GM23338 (cell line): Measurements from ENCODE around the gene CFAP100. TPM values are rescaled to one million over a fixed set of nuclear protein-coding genes. Genes with fewer than 3 reads are reported as not detected.

Experiments used
- ATAC-seq: fragments of 200-7000 bp; cut with Tn5 transposase; 3 replicates; pipeline ENCODE4 v1.9.1; 2020
- DNase-seq: peaks from one replicate; pipeline ENCODE4 v3.0.0-alpha.2; 2015; ENCODE audit warnings: low spot score
- H2AFZ ChIP-seq: fragments of 200-600 bp; sonication (generic); 2 replicates; pipeline ENCODE4 v1.8.0; 2016; ENCODE audit warnings: antibody characterized with exemption, mild to moderate bottlenecking, moderate library complexity
- H3F3A ChIP-seq: fragments of 200-600 bp; sonication (generic); replicated peaks from 2 replicates; pipeline ENCODE4 v1.8.0; 2017; ENCODE audit warnings: antibody characterized with exemption, mixed run types, low read depth
- H3K27ac ChIP-seq: fragments of 200-600 bp; sonication (generic); 2 replicates; pipeline ENCODE4 v1.6.1; 2016; ENCODE audit warnings: low read depth
- H3K27me3 ChIP-seq: fragments of 200-600 bp; sonication (generic); 2 replicates; pipeline ENCODE4 v1.8.0; 2016; ENCODE audit warnings: mild to moderate bottlenecking, mixed run types, moderate library complexity; ENCODE audit not compliant: insufficient read depth
- H3K36me3 ChIP-seq: fragments of 200-600 bp; sonication (generic); 2 replicates; pipeline ENCODE4 v1.8.0; 2016; ENCODE audit warnings: mild to moderate bottlenecking; ENCODE audit not compliant: insufficient read depth
- H3K4me1 ChIP-seq: fragments of 200-600 bp; sonication (generic); 2 replicates; pipeline ENCODE4 v1.8.0; 2016; ENCODE audit warnings: mild to moderate bottlenecking, moderate library complexity; ENCODE audit not compliant: insufficient read depth
- H3K4me2 ChIP-seq: fragments of 200-600 bp; sonication (generic); 2 replicates; pipeline ENCODE4 v1.7.1; 2017; ENCODE audit warnings: mixed run types
- H3K4me3 ChIP-seq: fragments of 200-600 bp; sonication (generic); 2 replicates; pipeline ENCODE4 v1.6.1; 2016; ENCODE audit warnings: mixed run types
- H3K79me2 ChIP-seq: fragments of 200-600 bp; sonication (generic); replicated peaks from 2 replicates; pipeline ENCODE4 v1.8.0; 2017; ENCODE audit warnings: mild to moderate bottlenecking; ENCODE audit not compliant: insufficient read depth
- H3K9me2 ChIP-seq: fragments of 200-600 bp; sonication (generic); 2 replicates; pipeline ENCODE4 v1.8.0; 2017; ENCODE audit not compliant: insufficient read depth
- H4K20me1 ChIP-seq: fragments of 200-600 bp; sonication (generic); replicated peaks from 2 replicates; pipeline ENCODE4 v1.8.0; 2017; ENCODE audit warnings: mild to moderate bottlenecking; ENCODE audit not compliant: insufficient read depth
- H3K27ac Mint-ChIP-seq: 2 replicates; pipeline ENCODE4 v1.8.0; 2020; ENCODE audit warnings: inconsistent platforms, mild to moderate bottlenecking, moderate library complexity, mixed read lengths
- H3K27me3 Mint-ChIP-seq: 3 replicates; pipeline ENCODE4 v1.8.0; 2022; ENCODE audit warnings: low read depth, mild to moderate bottlenecking, moderate library complexity, mixed read lengths, inconsistent platforms; ENCODE audit not compliant: insufficient read depth, poor library complexity
- H3K36me3 Mint-ChIP-seq: 3 replicates; pipeline ENCODE4 v1.8.0; 2021; ENCODE audit warnings: low read depth, mild to moderate bottlenecking, inconsistent platforms, moderate library complexity, mixed read lengths
- H3K4me1 Mint-ChIP-seq: 3 replicates; pipeline ENCODE4 v1.8.0; 2020; ENCODE audit warnings: mild to moderate bottlenecking, inconsistent platforms, mixed read lengths
- H3K4me3 Mint-ChIP-seq: 3 replicates; pipeline ENCODE4 v1.8.0; 2021; ENCODE audit warnings: moderate library complexity, mild to moderate bottlenecking, inconsistent platforms, mixed read lengths
- H3K9me3 Mint-ChIP-seq: 3 replicates; pipeline ENCODE4 v1.8.0; 2020; ENCODE audit warnings: moderate library complexity, mild to moderate bottlenecking, inconsistent platforms, mixed read lengths
- CREB1 ChIP-seq: fragments of 250-450 bp; sonication (Bioruptor Pico); IDR thresholded peaks from 2 replicates; pipeline ENCODE4 v1.5.0; 2020; ENCODE audit warnings: low read depth, mild to moderate bottlenecking, moderate library complexity
- CTCF ChIP-seq, 2 experiments: fragments of 200-600 bp in 1 of 2; sonication (generic) in 1 of 2; conservative IDR thresholded peaks; 2 replicates each; pipeline versions ENCODE4 v1.5.1 to v1.6.1; 2016 to 2017; ENCODE audit warnings: antibody characterized with exemption in 2 of 2, low read depth in 2 of 2, mild to moderate bottlenecking in 2 of 2, moderate library complexity in 1 of 2
- EZH2 ChIP-seq: fragments of 200-600 bp; sonication (generic); IDR thresholded peaks from one replicate; pipeline ENCODE4 v1.8.0; 2017; ENCODE audit warnings: antibody characterized with exemption, mild to moderate bottlenecking, low read depth; ENCODE audit not compliant: unreplicated experiment
- EZH2phosphoT487 ChIP-seq: fragments of 200-600 bp; sonication (generic); IDR thresholded peaks from one replicate; pipeline ENCODE4 v1.8.1; 2018; ENCODE audit warnings: antibody characterized with exemption; ENCODE audit not compliant: unreplicated experiment
- NANOG ChIP-seq: IDR thresholded peaks from 2 replicates; pipeline ENCODE4 v1.6.1; 2016; ENCODE audit warnings: antibody characterized with exemption, borderline replicate concordance
- POLR2AphosphoS5 ChIP-seq: IDR thresholded peaks from 2 replicates; pipeline ENCODE4 v1.6.1; 2016; ENCODE audit warnings: antibody characterized with exemption, low read depth
- REST ChIP-seq: IDR thresholded peaks from one replicate; pipeline ENCODE4 v1.6.1; 2018; ENCODE audit warnings: antibody characterized with exemption; ENCODE audit not compliant: unreplicated experiment
- STAT1 ChIP-seq: IDR thresholded peaks from one replicate; pipeline ENCODE4 v1.6.1; 2016; ENCODE audit warnings: antibody characterized with exemption; ENCODE audit not compliant: unreplicated experiment
- ZNF114 ChIP-seq: fragments of 250-450 bp; sonication (Bioruptor Pico); IDR thresholded peaks from 2 replicates; pipeline ENCODE4 v1.5.0; 2020; ENCODE audit warnings: mild to moderate bottlenecking, moderate library complexity
- ZNF331 ChIP-seq: fragments of 250-450 bp; sonication (Bioruptor Pico); IDR thresholded peaks from 2 replicates; pipeline ENCODE4 v1.5.0; 2020; ENCODE audit warnings: low read depth, mild to moderate bottlenecking, moderate library complexity
- polyA plus RNA-seq: library from polyadenylated mRNA; unstranded; fragments of >200 nt; fragmentation: Nextera tagmentation; extraction: Ambion mirVana; gene quantifications from 2 replicates; pipeline ENCODE4 v1.2.1, GENCODE V29; 2016
- total RNA-seq: library from RNA; depleted of rRNA; stranded (reverse); fragments of >200 nt; shearing (Covaris generic); gene quantifications from 2 replicates; pipeline ENCODE4 v1.2.3, GENCODE V29; 2014
- TF ChIP-seq, protein P1 (sequence below): fragments of 250-450 bp; sonication (Bioruptor Pico); IDR thresholded peaks from 2 replicates; pipeline ENCODE4 v1.5.0; 2020; ENCODE audit warnings: mild to moderate bottlenecking, moderate library complexity
- TF ChIP-seq, protein P2 (sequence below): IDR thresholded peaks from 2 replicates; pipeline ENCODE4 v1.6.1; 2016; ENCODE audit warnings: antibody characterized with exemption

The CFAP100 gene
- total and polyA plus RNA-seq, 2 experiments from 2014 or later: 0.07 TPM; not detected in 1

DNA sequence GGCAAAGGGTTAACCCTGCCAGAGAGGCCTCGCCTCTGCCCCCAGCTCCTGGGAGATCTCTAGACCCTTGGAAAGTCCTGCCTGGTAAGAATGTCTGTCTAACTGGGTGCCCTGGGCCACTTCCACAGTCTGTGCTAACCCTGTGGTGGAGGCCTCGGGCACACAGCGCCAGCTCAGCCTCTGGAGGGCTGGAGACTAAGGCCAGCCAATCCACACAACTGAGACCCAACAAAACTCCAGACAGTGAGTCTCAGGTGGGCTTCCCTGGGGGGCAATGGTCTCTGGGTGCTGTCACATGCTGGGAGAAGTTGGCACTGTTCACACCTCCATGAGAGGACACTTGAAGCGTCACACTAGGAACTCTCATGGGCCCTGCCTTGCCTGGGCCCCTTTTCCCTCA, 61.5 kb downstream of the CFAP100 start (continued):
- TF ChIP-seq, protein P1, sequence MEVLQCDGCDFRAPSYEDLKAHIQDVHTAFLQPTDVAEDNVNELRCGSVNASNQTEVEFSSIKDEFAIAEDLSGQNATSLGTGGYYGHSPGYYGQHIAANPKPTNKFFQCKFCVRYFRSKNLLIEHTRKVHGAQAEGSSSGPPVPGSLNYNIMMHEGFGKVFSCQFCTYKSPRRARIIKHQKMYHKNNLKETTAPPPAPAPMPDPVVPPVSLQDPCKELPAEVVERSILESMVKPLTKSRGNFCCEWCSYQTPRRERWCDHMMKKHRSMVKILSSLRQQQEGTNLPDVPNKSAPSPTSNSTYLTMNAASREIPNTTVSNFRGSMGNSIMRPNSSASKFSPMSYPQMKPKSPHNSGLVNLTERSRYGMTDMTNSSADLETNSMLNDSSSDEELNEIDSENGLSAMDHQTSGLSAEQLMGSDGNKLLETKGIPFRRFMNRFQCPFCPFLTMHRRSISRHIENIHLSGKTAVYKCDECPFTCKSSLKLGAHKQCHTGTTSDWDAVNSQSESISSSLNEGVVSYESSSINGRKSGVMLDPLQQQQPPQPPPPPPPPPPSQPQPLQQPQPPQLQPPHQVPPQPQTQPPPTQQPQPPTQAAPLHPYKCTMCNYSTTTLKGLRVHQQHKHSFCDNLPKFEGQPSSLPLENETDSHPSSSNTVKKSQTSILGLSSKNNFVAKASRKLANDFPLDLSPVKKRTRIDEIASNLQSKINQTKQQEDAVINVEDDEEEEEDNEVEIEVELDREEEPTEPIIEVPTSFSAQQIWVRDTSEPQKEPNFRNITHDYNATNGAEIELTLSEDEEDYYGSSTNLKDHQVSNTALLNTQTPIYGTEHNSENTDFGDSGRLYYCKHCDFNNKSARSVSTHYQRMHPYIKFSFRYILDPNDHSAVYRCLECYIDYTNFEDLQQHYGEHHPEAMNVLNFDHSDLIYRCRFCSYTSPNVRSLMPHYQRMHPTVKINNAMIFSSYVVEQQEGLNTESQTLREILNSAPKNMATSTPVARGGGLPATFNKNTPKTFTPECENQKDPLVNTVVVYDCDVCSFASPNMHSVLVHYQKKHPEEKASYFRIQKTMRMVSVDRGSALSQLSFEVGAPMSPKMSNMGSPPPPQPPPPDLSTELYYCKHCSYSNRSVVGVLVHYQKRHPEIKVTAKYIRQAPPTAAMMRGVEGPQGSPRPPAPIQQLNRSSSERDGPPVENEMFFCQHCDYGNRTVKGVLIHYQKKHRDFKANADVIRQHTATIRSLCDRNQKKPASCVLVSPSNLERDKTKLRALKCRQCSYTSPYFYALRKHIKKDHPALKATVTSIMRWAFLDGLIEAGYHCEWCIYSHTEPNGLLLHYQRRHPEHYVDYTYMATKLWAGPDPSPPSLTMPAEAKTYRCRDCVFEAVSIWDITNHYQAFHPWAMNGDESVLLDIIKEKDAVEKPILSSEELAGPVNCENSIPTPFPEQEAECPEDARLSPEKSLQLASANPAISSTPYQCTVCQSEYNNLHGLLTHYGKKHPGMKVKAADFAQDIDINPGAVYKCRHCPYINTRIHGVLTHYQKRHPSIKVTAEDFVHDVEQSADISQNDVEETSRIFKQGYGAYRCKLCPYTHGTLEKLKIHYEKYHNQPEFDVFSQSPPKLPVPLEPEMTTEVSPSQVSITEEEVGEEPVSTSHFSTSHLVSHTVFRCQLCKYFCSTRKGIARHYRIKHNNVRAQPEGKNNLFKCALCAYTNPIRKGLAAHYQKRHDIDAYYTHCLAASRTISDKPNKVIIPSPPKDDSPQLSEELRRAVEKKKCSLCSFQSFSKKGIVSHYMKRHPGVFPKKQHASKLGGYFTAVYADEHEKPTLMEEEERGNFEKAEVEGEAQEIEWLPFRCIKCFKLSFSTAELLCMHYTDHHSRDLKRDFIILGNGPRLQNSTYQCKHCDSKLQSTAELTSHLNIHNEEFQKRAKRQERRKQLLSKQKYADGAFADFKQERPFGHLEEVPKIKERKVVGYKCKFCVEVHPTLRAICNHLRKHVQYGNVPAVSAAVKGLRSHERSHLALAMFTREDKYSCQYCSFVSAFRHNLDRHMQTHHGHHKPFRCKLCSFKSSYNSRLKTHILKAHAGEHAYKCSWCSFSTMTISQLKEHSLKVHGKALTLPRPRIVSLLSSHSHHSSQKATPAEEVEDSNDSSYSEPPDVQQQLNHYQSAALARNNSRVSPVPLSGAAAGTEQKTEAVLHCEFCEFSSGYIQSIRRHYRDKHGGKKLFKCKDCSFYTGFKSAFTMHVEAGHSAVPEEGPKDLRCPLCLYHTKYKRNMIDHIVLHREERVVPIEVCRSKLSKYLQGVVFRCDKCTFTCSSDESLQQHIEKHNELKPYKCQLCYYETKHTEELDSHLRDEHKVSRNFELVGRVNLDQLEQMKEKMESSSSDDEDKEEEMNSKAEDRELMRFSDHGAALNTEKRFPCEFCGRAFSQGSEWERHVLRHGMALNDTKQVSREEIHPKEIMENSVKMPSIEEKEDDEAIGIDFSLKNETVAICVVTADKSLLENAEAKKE (CRISPR knock-in tag): no peak
- no peak for TF ChIP-seq STAT1
- no peak for TF ChIP-seq ZNF331 (CRISPR knock-in tag)
- no peak for TF ChIP-seq REST
- TF ChIP-seq NANOG: no peak

- peaks cover 42% of the 10 kb centered on the region for H3K79me2 ChIP-seq
- no peak for ATAC-seq
- peaks cover 67% of the 10 kb centered on the region for H3K36me3 Mint-ChIP-seq
These were observed 62.2 kb downstream of the CFAP100 start for GRCh38 chr3:126456766-126457388.

More at GRCh38 chr3:126456766-126457388, 62.2 kb downstream of the CFAP100 start:
- Mint-ChIP-seq H3K27me3 (peaks cover 5% of the 10 kb centered on the region), H3K27ac (no peak overlapping the region), H3K4me1 (no peaks in the 10 kb centered on the region), H3K4me3 (no peak overlapping the region), H3K9me3 (no peaks in the 10 kb centered on the region)
- Histone ChIP-seq H3K4me3 (no peak overlapping the region), H2AFZ (no peak overlapping the region), H3K27me3 (no peaks in the 10 kb centered on the region), H4K20me1 (peaks cover 19% of the 10 kb centered on the region), H3K4me2 (no peak overlapping the region), H3F3A (no peaks in the 10 kb centered on the region), H3K36me3 (peaks cover 18% of the 10 kb centered on the region), H3K27ac (no peak overlapping the region), H3K4me1 (no peaks in the 10 kb centered on the region), H3K9me2 (no peaks in the 10 kb centered on the region)
- TF ChIP-seq EZH2phosphoT487: no peak
- no peak for TF ChIP-seq STAT1
- no peak for TF ChIP-seq POLR2AphosphoS5
- no peak for TF ChIP-seq NANOG
- TF ChIP-seq EZH2: no peak
- TF ChIP-seq ZNF331 (CRISPR knock-in tag): no peak
- TF ChIP-seq, protein P2, sequence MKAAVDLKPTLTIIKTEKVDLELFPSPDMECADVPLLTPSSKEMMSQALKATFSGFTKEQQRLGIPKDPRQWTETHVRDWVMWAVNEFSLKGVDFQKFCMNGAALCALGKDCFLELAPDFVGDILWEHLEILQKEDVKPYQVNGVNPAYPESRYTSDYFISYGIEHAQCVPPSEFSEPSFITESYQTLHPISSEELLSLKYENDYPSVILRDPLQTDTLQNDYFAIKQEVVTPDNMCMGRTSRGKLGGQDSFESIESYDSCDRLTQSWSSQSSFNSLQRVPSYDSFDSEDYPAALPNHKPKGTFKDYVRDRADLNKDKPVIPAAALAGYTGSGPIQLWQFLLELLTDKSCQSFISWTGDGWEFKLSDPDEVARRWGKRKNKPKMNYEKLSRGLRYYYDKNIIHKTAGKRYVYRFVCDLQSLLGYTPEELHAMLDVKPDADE: no peak
- no peak for TF ChIP-seq ZNF114 (CRISPR knock-in tag)
- TF ChIP-seq CTCF (conservative IDR thresholded peaks at IDR 0.05; ENCODE audit: low read depth in 2 of 2): no peak
- no peak for TF ChIP-seq CREB1 (CRISPR knock-in tag)
- DNase-seq: no peak
